Effector memory CD4-positive, alpha-beta T cell (primary cell): ENCODE data around the gene PTPRO.

Source experiments
- DNase-seq, 3 donors: peaks; one replicate each; pipeline ENCODE4 v3.0.0-alpha.2; 2020
- H3K27ac ChIP-seq: 2 replicates; pipeline ENCODE4 v1.7.0; 2013; ENCODE audit warnings: mild to moderate bottlenecking, low read length, moderate library complexity; ENCODE audit not compliant: insufficient read depth, poor library complexity, severe bottlenecking
- H3K27me3 ChIP-seq: replicated peaks from 2 replicates; pipeline ENCODE4 v1.7.0; 2013; ENCODE audit warnings: mild to moderate bottlenecking, low read length; ENCODE audit not compliant: insufficient read depth, control insufficient read depth, poor library complexity, severe bottlenecking
- H3K36me3 ChIP-seq: 2 replicates; pipeline ENCODE4 v1.7.0; 2013; ENCODE audit warnings: mild to moderate bottlenecking, low read length, moderate library complexity; ENCODE audit not compliant: control insufficient read depth, insufficient read depth
- H3K4me1 ChIP-seq: 2 replicates; pipeline ENCODE4 v1.7.0; 2013; ENCODE audit warnings: low read length, mild to moderate bottlenecking; ENCODE audit not compliant: control insufficient read depth, insufficient read depth, poor library complexity, severe bottlenecking
- H3K4me3 ChIP-seq: 2 replicates; pipeline ENCODE4 v1.7.0; 2013; ENCODE audit warnings: low read length, low read depth, mild to moderate bottlenecking; ENCODE audit not compliant: insufficient read depth, poor library complexity, severe bottlenecking
- H3K9me3 ChIP-seq: 2 replicates; pipeline ENCODE4 v1.7.0; 2013; ENCODE audit warnings: mild to moderate bottlenecking, low read length, moderate library complexity; ENCODE audit not compliant: control insufficient read depth

The PTPRO gene

GRCh38 chr12:15389561-15389960, 67.3 kb downstream of the PTPRO start:
- no peaks in the 10 kb centered on the region for H3K27me3 ChIP-seq
- H3K4me3 ChIP-seq = no peak overlapping the region
- H3K27ac ChIP-seq = no peak overlapping the region
- H3K36me3 ChIP-seq = no peaks in the 10 kb centered on the region
- no peak for DNase-seq
- H3K4me1 ChIP-seq = no peaks in the 10 kb centered on the region
- H3K9me3 ChIP-seq = no peaks in the 10 kb centered on the region

DNA sequence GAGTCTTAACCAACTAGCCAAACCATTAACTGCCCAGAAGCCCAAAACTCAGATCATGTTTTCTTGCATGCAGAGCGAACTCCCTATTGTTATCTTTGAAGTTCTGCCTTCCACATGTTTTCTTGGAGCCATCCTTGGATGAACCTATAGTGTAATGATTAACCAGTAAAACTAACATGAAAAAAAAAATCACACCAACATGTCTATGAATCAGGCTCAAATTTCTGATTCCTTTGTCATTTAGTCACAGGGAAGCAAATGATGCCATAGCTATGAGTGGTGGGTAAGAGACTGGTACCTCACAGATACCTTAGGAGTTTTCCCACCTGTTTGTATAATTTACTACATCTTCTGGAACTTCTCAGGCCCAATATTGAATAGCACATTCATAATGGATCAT, 70.7 kb downstream of the PTPRO start:
- Histone ChIP-seq H3K4me3 (no peak overlapping the region), H3K4me1 (no peaks in the 10 kb centered on the region), H3K27ac (no peak overlapping the region), H3K9me3 (no peaks in the 10 kb centered on the region), H3K27me3 (no peaks in the 10 kb centered on the region), H3K36me3 (no peaks in the 10 kb centered on the region)
- no peak for DNase-seq

- no peaks in the 10 kb centered on the region for H3K27me3 ChIP-seq
- no peak for DNase-seq
- no peak overlapping the region for H3K27ac ChIP-seq
- H3K4me3 ChIP-seq = no peak overlapping the region
- H3K36me3 ChIP-seq = no peaks in the 10 kb centered on the region
- H3K4me1 ChIP-seq = no peaks in the 10 kb centered on the region
- no peaks in the 10 kb centered on the region for H3K9me3 ChIP-seq
These were observed 71.7 kb downstream of the PTPRO start for GRCh38 chr12:15393995-15394394.

GRCh38 chr12:15404485-15404884, 82.2 kb downstream of the PTPRO start:
- no peak for DNase-seq
- Histone ChIP-seq H3K36me3 (no peaks in the 10 kb centered on the region), H3K4me3 (no peak overlapping the region), H3K9me3 (no peaks in the 10 kb centered on the region), H3K27me3 (no peaks in the 10 kb centered on the region), H3K4me1 (no peaks in the 10 kb centered on the region), H3K27ac (no peak overlapping the region)

- Histone ChIP-seq H3K27ac (no peak overlapping the region), H3K4me1 (no peaks in the 10 kb centered on the region), H3K36me3 (no peaks in the 10 kb centered on the region), H3K4me3 (no peak overlapping the region), H3K9me3 (no peaks in the 10 kb centered on the region), H3K27me3 (no peaks in the 10 kb centered on the region)
- DNase-seq = no peak
These were observed 83.3 kb downstream of the PTPRO start for GRCh38 chr12:15405606-15406005.

DNA sequence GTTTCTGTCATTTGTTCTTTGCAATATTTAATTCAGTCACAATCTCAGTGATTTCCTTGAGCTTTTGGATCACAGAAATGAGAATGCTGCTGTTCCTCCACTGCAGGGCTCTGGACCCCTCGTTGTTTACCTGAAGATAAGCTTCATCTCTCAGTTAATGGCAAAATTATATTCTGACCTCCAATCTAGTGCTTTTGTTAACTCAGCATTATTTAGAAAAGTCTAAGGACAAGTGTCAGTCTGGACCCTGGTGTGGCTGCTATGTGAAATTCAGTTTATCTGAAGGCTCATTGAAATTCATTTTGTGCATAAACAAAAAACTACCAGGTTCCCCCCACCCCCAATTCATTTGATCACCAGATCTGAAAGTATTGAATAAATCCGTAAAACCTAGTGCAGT, 84.7 kb downstream of the PTPRO start:
- no peaks in the 10 kb centered on the region for H3K36me3 ChIP-seq
- no peaks in the 10 kb centered on the region for H3K4me1 ChIP-seq
- H3K27me3 ChIP-seq = no peaks in the 10 kb centered on the region
- no peaks in the 10 kb centered on the region for H3K9me3 ChIP-seq
- no peak overlapping the region for H3K27ac ChIP-seq
- DNase-seq = no peak
- H3K4me3 ChIP-seq = no peak overlapping the region

DNA sequence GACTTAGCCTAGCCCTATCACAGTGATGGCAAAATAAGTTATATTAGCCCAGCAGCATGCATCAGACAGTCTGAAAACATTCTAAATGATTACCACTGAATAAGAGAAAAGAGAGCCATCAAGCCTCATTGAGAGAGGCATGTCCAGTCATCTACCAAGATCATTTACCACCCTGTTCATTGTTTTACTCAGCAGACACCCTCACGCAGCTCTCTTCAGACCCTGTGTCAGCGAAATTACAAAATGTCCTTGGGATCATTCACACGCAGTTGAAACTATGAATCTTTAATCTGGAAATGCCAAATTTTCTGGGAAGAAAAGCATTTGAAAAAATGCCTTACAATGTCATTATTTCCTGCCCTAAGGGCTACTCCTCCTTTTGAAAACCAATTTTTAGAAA, 89.5 kb downstream of the PTPRO start:
- H3K36me3 ChIP-seq = no peaks in the 10 kb centered on the region
- H3K9me3 ChIP-seq = no peaks in the 10 kb centered on the region
- no peak overlapping the region for H3K27ac ChIP-seq
- no peaks in the 10 kb centered on the region for H3K4me1 ChIP-seq
- H3K4me3 ChIP-seq = no peak overlapping the region
- no peaks in the 10 kb centered on the region for H3K27me3 ChIP-seq
- no peak for DNase-seq

- H3K9me3 ChIP-seq = no peaks in the 10 kb centered on the region
- H3K27me3 ChIP-seq = no peaks in the 10 kb centered on the region
- no peaks in the 10 kb centered on the region for H3K36me3 ChIP-seq
- no peak overlapping the region for H3K4me3 ChIP-seq
- DNase-seq = no peak
- H3K27ac ChIP-seq = no peak overlapping the region
- no peaks in the 10 kb centered on the region for H3K4me1 ChIP-seq
These were observed 95.4 kb downstream of the PTPRO start for GRCh38 chr12:15417691-15418090.

DNA sequence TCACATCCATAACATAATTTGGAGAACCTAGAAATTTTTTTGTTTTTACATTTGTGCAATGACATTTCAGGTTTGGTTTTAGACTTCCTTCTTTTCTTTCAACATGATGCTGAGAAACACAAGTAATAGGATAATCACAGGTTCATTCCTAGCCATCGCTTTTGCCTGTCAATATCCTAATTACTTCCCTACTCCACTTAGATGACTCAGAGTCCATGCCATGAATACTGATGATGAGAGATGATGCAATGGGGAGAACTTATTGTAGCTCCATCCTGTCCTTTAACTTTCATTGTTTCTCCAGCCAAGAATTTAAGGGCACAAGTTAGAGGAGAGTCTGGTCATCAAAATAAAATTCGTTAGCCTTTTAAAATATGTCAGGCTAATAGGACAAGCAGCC, 101.3 kb downstream of the PTPRO start:
- Histone ChIP-seq H3K4me3 (no peak overlapping the region), H3K27ac (no peak overlapping the region), H3K27me3 (no peaks in the 10 kb centered on the region), H3K4me1 (no peaks in the 10 kb centered on the region), H3K36me3 (no peaks in the 10 kb centered on the region), H3K9me3 (no peaks in the 10 kb centered on the region)
- no peak for DNase-seq

DNA sequence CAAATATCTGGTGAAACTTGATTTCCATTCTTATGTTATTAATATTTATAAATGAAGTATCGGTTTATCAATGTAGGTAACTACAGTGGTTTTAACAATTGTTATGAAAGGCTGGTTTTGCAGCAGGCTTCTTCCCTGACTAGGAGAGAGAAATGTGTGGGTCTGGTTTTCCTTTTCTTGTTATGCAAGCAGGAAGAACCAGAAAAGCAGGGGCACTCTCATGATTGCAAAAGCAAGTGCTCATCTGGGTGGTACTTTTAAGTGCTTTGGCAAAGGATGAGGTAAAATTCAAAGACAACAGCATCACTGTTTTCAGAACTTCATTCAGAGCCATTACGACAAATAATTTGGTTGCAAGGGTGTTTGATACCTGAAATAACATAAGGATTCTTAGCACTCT, 105.6 kb downstream of the PTPRO start:
- H3K9me3 ChIP-seq = no peaks in the 10 kb centered on the region
- H3K4me1 ChIP-seq = no peaks in the 10 kb centered on the region
- H3K27me3 ChIP-seq = no peaks in the 10 kb centered on the region
- no peak for DNase-seq
- no peak overlapping the region for H3K27ac ChIP-seq
- H3K36me3 ChIP-seq = no peaks in the 10 kb centered on the region
- no peak overlapping the region for H3K4me3 ChIP-seq

- Histone ChIP-seq H3K9me3 (no peaks in the 10 kb centered on the region), H3K4me3 (no peak overlapping the region), H3K27me3 (no peaks in the 10 kb centered on the region), H3K27ac (no peak overlapping the region), H3K4me1 (no peaks in the 10 kb centered on the region), H3K36me3 (no peaks in the 10 kb centered on the region)
- no peak for DNase-seq
These were observed 106.3 kb downstream of the PTPRO start for GRCh38 chr12:15428632-15429031.
